ENCODE results near the gene EVI2B.
"Not testable (repeated sequence)": the region's sequence is repeated elsewhere in the genome, so short reads cannot be mapped to it uniquely, and the experiment has no call there.

The EVI2B gene

GRCh38 chr17:31289790-31290189 is 24.1 kb downstream of the EVI2B start:
- no peaks in the 10 kb centered on the region for H3K36me3 ChIP-seq (ENCODE audit: insufficient read depth, low read length)
- peaks cover 16% of the 10 kb centered on the region for H3K4me1 ChIP-seq (ENCODE audit: control insufficient read depth, insufficient read depth, low read length)
- H3K4me2 ChIP-seq (ENCODE audit: low read length): peak overlapping the region; percentile 59
- H3K4me3 ChIP-seq (ENCODE audit: low read length): no peak overlapping the region
- no peaks in the 10 kb centered on the region for H3K9me3 ChIP-seq (replicated peaks; ENCODE audit: low read length)
- no peaks in the 10 kb centered on the region for H3K27me3 ChIP-seq (ENCODE audit: control insufficient read depth, insufficient read depth, low read length)
- peak overlapping the region; percentile 49 for H3K9ac ChIP-seq (ENCODE audit: low read depth, low read length)

- H3K4me2 ChIP-seq (ENCODE audit: low read length): not testable (repeated sequence)
Observed at GRCh38 chr17:31287932-31288331, 25.9 kb downstream of the EVI2B start.

GRCh38 chr17:31286587-31286986 is 27.3 kb downstream of the EVI2B start:
- Histone ChIP-seq H3K27me3 (ENCODE audit: control insufficient read depth, insufficient read depth, low read length) (no peaks in the 10 kb centered on the region), H3K9me3 (replicated peaks; ENCODE audit: low read length) (no peaks in the 10 kb centered on the region), H3K4me1 (ENCODE audit: control insufficient read depth, insufficient read depth, low read length) (peaks cover 16% of the 10 kb centered on the region), H3K9ac (ENCODE audit: low read depth, low read length) (no peak overlapping the region), H3K36me3 (ENCODE audit: insufficient read depth, low read length) (no peaks in the 10 kb centered on the region), H3K4me2 (ENCODE audit: low read length) (no peak overlapping the region), H3K4me3 (ENCODE audit: low read length) (no peak overlapping the region)

More at GRCh38 chr17:31287932-31288331, 25.9 kb downstream of the EVI2B start:
- peaks cover 16% of the 10 kb centered on the region for H3K4me1 ChIP-seq (ENCODE audit: control insufficient read depth, insufficient read depth, low read length)
- H3K36me3 ChIP-seq (ENCODE audit: insufficient read depth, low read length); H3K9me3 ChIP-seq (replicated peaks; ENCODE audit: low read length); H3K4me3 ChIP-seq (ENCODE audit: low read length); H3K27me3 ChIP-seq (ENCODE audit: control insufficient read depth, insufficient read depth, low read length); H3K9ac ChIP-seq (ENCODE audit: low read depth, low read length): not testable (repeated sequence)

- no peaks in the 10 kb centered on the region for H3K4me1 ChIP-seq (ENCODE audit: control insufficient read depth, insufficient read depth, low read length)
Observed at GRCh38 chr17:31283841-31284240, 30.0 kb downstream of the EVI2B start.

GRCh38 chr17:31281061-31281460 is 32.8 kb downstream of the EVI2B start:
- no peaks in the 10 kb centered on the region for H3K27me3 ChIP-seq (ENCODE audit: control insufficient read depth, insufficient read depth, low read length)
- no peak overlapping the region for H3K4me3 ChIP-seq (ENCODE audit: low read length)
- no peak overlapping the region for H3K9ac ChIP-seq (ENCODE audit: low read depth, low read length)
- peaks cover 8% of the 10 kb centered on the region for H3K36me3 ChIP-seq (ENCODE audit: insufficient read depth, low read length)
- H3K4me2 ChIP-seq (ENCODE audit: low read length): no peak overlapping the region
- H3K4me1 ChIP-seq (ENCODE audit: control insufficient read depth, insufficient read depth, low read length): no peaks in the 10 kb centered on the region
- H3K9me3 ChIP-seq (replicated peaks; ENCODE audit: low read length): no peaks in the 10 kb centered on the region

More at GRCh38 chr17:31283841-31284240, 30.0 kb downstream of the EVI2B start:
- H3K9ac ChIP-seq (ENCODE audit: low read depth, low read length): no peak overlapping the region
- H3K4me3 ChIP-seq (ENCODE audit: low read length): no peak overlapping the region
- no peak overlapping the region for H3K4me2 ChIP-seq (ENCODE audit: low read length)
- H3K27me3 ChIP-seq (ENCODE audit: control insufficient read depth, insufficient read depth, low read length): no peaks in the 10 kb centered on the region
- no peaks in the 10 kb centered on the region for H3K9me3 ChIP-seq (replicated peaks; ENCODE audit: low read length)
- H3K36me3 ChIP-seq (ENCODE audit: insufficient read depth, low read length): no peaks in the 10 kb centered on the region

- Histone ChIP-seq H3K9me3 (replicated peaks; ENCODE audit: low read length) (no peaks in the 10 kb centered on the region), H3K4me2 (ENCODE audit: low read length) (no peak overlapping the region), H3K36me3 (ENCODE audit: insufficient read depth, low read length) (peaks cover 8% of the 10 kb centered on the region), H3K9ac (ENCODE audit: low read depth, low read length) (no peak overlapping the region), H3K4me3 (ENCODE audit: low read length) (no peak overlapping the region), H3K4me1 (ENCODE audit: control insufficient read depth, insufficient read depth, low read length) (peaks cover 5% of the 10 kb centered on the region), H3K27me3 (ENCODE audit: control insufficient read depth, insufficient read depth, low read length) (no peaks in the 10 kb centered on the region)
Observed at GRCh38 chr17:31279401-31279800, 34.5 kb downstream of the EVI2B start.

GRCh38 chr17:31275116-31275515 is 38.7 kb downstream of the EVI2B start:
- peaks cover 18% of the 10 kb centered on the region for H3K4me1 ChIP-seq (ENCODE audit: control insufficient read depth, insufficient read depth, low read length)
- no peak overlapping the region for H3K4me2 ChIP-seq (ENCODE audit: low read length)
- no peaks in the 10 kb centered on the region for H3K9me3 ChIP-seq (replicated peaks; ENCODE audit: low read length)
- no peak overlapping the region for H3K9ac ChIP-seq (ENCODE audit: low read depth, low read length)
- H3K27me3 ChIP-seq (ENCODE audit: control insufficient read depth, insufficient read depth, low read length): no peaks in the 10 kb centered on the region
- no peak overlapping the region for H3K4me3 ChIP-seq (ENCODE audit: low read length)
- peaks cover 12% of the 10 kb centered on the region for H3K36me3 ChIP-seq (ENCODE audit: insufficient read depth, low read length)

- Histone ChIP-seq H3K4me1 (ENCODE audit: control insufficient read depth, insufficient read depth, low read length) (peaks cover 27% of the 10 kb centered on the region), H3K27me3 (ENCODE audit: control insufficient read depth, insufficient read depth, low read length) (no peaks in the 10 kb centered on the region), H3K9me3 (replicated peaks; ENCODE audit: low read length) (no peaks in the 10 kb centered on the region), H3K4me3 (ENCODE audit: low read length) (no peak overlapping the region), H3K4me2 (ENCODE audit: low read length) (no peak overlapping the region), H3K9ac (ENCODE audit: low read depth, low read length) (no peak overlapping the region), H3K36me3 (ENCODE audit: insufficient read depth, low read length) (peaks cover 12% of the 10 kb centered on the region)
Observed at GRCh38 chr17:31274252-31274651, 39.6 kb downstream of the EVI2B start.

- Histone ChIP-seq H3K36me3 (ENCODE audit: insufficient read depth, low read length) (peaks cover 12% of the 10 kb centered on the region), H3K27me3 (ENCODE audit: control insufficient read depth, insufficient read depth, low read length) (no peaks in the 10 kb centered on the region), H3K4me1 (ENCODE audit: control insufficient read depth, insufficient read depth, low read length) (peaks cover 34% of the 10 kb centered on the region), H3K9me3 (replicated peaks; ENCODE audit: low read length) (no peaks in the 10 kb centered on the region), H3K9ac (ENCODE audit: low read depth, low read length) (no peak overlapping the region), H3K4me3 (ENCODE audit: low read length) (no peak overlapping the region), H3K4me2 (ENCODE audit: low read length) (no peak overlapping the region)
Observed at GRCh38 chr17:31273516-31273915, 40.3 kb downstream of the EVI2B start.

GRCh38 chr17:31272803-31273202 is 41.1 kb downstream of the EVI2B start:
- Histone ChIP-seq H3K9ac (ENCODE audit: low read depth, low read length) (no peak overlapping the region), H3K36me3 (ENCODE audit: insufficient read depth, low read length) (peaks cover 12% of the 10 kb centered on the region), H3K4me3 (ENCODE audit: low read length) (no peak overlapping the region), H3K4me1 (ENCODE audit: control insufficient read depth, insufficient read depth, low read length) (peaks cover 41% of the 10 kb centered on the region), H3K27me3 (ENCODE audit: control insufficient read depth, insufficient read depth, low read length) (no peaks in the 10 kb centered on the region), H3K4me2 (ENCODE audit: low read length) (no peak overlapping the region), H3K9me3 (replicated peaks; ENCODE audit: low read length) (no peaks in the 10 kb centered on the region)

- no peaks in the 10 kb centered on the region for H3K27me3 ChIP-seq (ENCODE audit: control insufficient read depth, insufficient read depth, low read length)
- H3K9me3 ChIP-seq (replicated peaks; ENCODE audit: low read length): no peaks in the 10 kb centered on the region
- no peak overlapping the region for H3K9ac ChIP-seq (ENCODE audit: low read depth, low read length)
- H3K4me3 ChIP-seq (ENCODE audit: low read length): no peak overlapping the region
- peaks cover 46% of the 10 kb centered on the region for H3K4me1 ChIP-seq (ENCODE audit: control insufficient read depth, insufficient read depth, low read length)
- peaks cover 8% of the 10 kb centered on the region for H3K36me3 ChIP-seq (ENCODE audit: insufficient read depth, low read length)
- H3K4me2 ChIP-seq (ENCODE audit: low read length): no peak overlapping the region
Observed at GRCh38 chr17:31272236-31272635, 41.6 kb downstream of the EVI2B start.

GRCh38 chr17:31269578-31269983 is 44.3 kb downstream of the EVI2B start:
- Histone ChIP-seq H3K4me2 (ENCODE audit: low read length) (peak overlapping the region; percentile 67), H3K4me3 (ENCODE audit: low read length) (peak overlapping the region; percentile 35), H3K4me1 (ENCODE audit: control insufficient read depth, insufficient read depth, low read length) (peaks cover 43% of the 10 kb centered on the region), H3K9me3 (replicated peaks; ENCODE audit: low read length) (no peaks in the 10 kb centered on the region), H3K9ac (ENCODE audit: low read depth, low read length) (no peak overlapping the region), H3K36me3 (ENCODE audit: insufficient read depth, low read length) (peaks cover 16% of the 10 kb centered on the region), H3K27me3 (ENCODE audit: control insufficient read depth, insufficient read depth, low read length) (no peaks in the 10 kb centered on the region)

Data from skeletal muscle satellite cell (primary cell).